ENCODE results near the gene ATP9A. TPM values are rescaled to one million over a fixed set of nuclear protein-coding genes. Genes with fewer than 3 reads are reported as not detected.
A peak's percentile ranks its signal among the peaks of the same experiment; 100 is the strongest.

Gene ATP9A
- total RNA-seq, 1 donor from 2014 or later = 18.2 TPM

DNA sequence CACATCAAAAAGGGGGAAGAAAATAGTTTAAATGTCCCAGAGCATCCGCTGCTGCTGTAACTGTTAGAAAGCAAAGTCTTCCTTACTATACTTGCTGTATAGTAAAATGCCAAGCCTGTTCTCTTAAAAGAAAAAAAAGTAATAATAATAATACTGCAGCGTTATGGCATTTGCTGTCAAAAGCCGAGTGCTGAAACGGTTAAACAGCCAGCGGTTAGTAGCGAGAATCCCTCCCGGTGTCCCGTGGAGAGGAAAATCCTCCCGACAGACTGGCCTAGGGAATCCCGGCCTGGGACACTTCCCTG is 206.2 kb downstream of the ATP9A start:
- H3K4me3 ChIP-seq = peak overlapping the region; percentile 52

DNA sequence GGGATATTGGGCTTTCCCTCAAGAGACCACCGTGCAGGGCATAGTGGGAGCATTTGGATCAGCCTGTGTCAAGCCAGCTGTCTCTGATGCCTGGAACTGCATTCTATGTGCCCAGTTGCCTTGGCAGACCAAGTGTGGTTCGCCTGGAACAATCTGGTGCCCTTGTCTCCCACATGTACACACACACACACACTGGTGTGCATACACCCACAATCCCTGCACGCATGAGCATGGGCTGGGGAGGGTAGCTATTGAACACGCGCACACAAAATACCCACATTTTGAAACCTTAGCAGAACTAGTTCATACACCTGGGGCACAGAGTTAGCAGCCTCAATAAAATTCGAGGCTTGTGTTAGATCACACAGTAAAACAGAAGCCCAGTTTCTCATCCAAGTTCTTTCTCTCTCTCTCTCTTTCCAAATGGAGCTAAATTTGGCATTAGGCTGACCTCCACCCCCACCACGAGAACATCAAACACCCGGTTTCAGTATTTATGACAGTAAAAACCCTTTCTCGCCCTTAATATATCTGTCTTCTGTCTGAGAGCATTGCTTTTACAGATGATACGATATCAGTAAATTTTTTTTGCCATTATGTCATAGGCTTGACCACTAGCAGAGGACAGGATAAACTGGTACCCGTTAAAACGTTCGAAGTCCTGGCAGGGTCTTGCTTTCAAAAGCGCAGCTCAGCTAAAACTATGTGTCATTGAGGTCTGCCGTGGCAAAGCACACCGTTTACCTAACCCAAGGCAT is 207.5 kb downstream of the ATP9A start:
- Mint-ChIP-seq H3K36me3 (no peaks in the 10 kb centered on the region), H3K4me1 (peaks cover 47% of the 10 kb centered on the region), H3K27me3 (ENCODE audit: insufficient read depth, low read depth) (peaks cover 31% of the 10 kb centered on the region), H3K9me3 (no peaks in the 10 kb centered on the region), H3K4me3 (peak overlapping the region; percentile 85), H3K27ac (no peak overlapping the region)
- peaks cover 5% of the 10 kb centered on the region for H4K20me1 ChIP-seq (ENCODE audit: low read depth)
- H3K9me3 ChIP-seq (ENCODE audit: low read depth) = no peaks in the 10 kb centered on the region
- H3K4me3 ChIP-seq = peak overlapping the region; percentile 52
- no peak for DNase-seq (ENCODE audit: low spot score)
- H3K79me2 ChIP-seq (ENCODE audit: low read depth) = no peaks in the 10 kb centered on the region
- TF ChIP-seq EZH2 (IDR thresholded peaks at IDR 0.05) = no peak
- H3K4me2 ChIP-seq = peak overlapping the region; percentile 81
- H3K9ac ChIP-seq = no peak overlapping the region
- H3K27me3 ChIP-seq = peaks cover 69% of the 10 kb centered on the region
- H3K27ac ChIP-seq = no peak overlapping the region
- H3K4me1 ChIP-seq = peaks cover 15% of the 10 kb centered on the region
- H3F3A ChIP-seq (ENCODE audit: low read depth) = peaks cover 38% of the 10 kb centered on the region
- H2AFZ ChIP-seq (replicated peaks) = no peak overlapping the region
- no peaks in the 10 kb centered on the region for H3K36me3 ChIP-seq

More for the DNA sequence above, 206.2 kb downstream of the ATP9A start:
- peaks cover 38% of the 10 kb centered on the region for H3F3A ChIP-seq (ENCODE audit: low read depth)
- no peaks in the 10 kb centered on the region for H3K36me3 ChIP-seq
- Mint-ChIP-seq H3K4me3 (peak overlapping the region; percentile 85), H3K9me3 (no peaks in the 10 kb centered on the region), H3K4me1 (peaks cover 52% of the 10 kb centered on the region), H3K27ac (no peak overlapping the region), H3K36me3 (no peaks in the 10 kb centered on the region), H3K27me3 (ENCODE audit: insufficient read depth, low read depth) (peaks cover 36% of the 10 kb centered on the region)
- peaks cover 15% of the 10 kb centered on the region for H3K4me1 ChIP-seq
- H2AFZ ChIP-seq (replicated peaks) = peak overlapping the region; percentile 83
- no peak overlapping the region for H3K27ac ChIP-seq
- peak overlapping the region; percentile 81 for H3K4me2 ChIP-seq
- peaks cover 69% of the 10 kb centered on the region for H3K27me3 ChIP-seq
- no peaks in the 10 kb centered on the region for H3K9me3 ChIP-seq (ENCODE audit: low read depth)
- no peak for TF ChIP-seq EZH2phosphoT487 (IDR thresholded peaks at IDR 0.05)
- peaks cover 5% of the 10 kb centered on the region for H4K20me1 ChIP-seq (ENCODE audit: low read depth)
- no peaks in the 10 kb centered on the region for H3K79me2 ChIP-seq (ENCODE audit: low read depth)
- no peak overlapping the region for H3K9ac ChIP-seq
- no peak for DNase-seq (ENCODE audit: low spot score)

DNA sequence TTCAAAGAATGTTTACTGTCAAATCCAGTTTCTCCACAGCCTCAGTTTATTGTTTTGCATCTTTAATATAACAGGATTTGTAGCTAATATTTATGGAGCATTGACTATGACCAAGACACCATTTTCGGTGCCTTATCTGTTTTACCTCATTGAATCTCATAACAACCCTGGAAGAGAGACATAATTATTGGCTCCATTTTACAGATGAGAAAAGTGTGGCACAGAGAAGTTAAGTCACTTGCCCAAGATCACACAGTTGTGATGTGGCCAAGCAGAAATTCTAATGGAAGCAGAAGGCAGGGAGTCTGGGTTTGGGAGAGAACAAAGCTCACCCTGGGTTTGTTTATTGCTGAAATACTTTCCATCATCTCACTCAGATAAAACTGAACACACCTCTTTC is 208.1 kb downstream of the ATP9A start:
- Histone ChIP-seq H3K9me3 (ENCODE audit: low read depth) (no peaks in the 10 kb centered on the region), H3K27ac (no peak overlapping the region), H3K4me3 (no peak overlapping the region), H3F3A (ENCODE audit: low read depth) (peaks cover 38% of the 10 kb centered on the region), H3K4me1 (peaks cover 15% of the 10 kb centered on the region), H3K79me2 (ENCODE audit: low read depth) (no peaks in the 10 kb centered on the region), H2AFZ (replicated peaks) (no peak overlapping the region), H3K9ac (no peak overlapping the region), H3K4me2 (no peak overlapping the region), H3K27me3 (peaks cover 69% of the 10 kb centered on the region), H3K36me3 (no peaks in the 10 kb centered on the region), H4K20me1 (ENCODE audit: low read depth) (peaks cover 5% of the 10 kb centered on the region)
- no peaks in the 10 kb centered on the region for H3K9me3 Mint-ChIP-seq
- TF ChIP-seq EZH2phosphoT487 (IDR thresholded peaks at IDR 0.05) = no peak
- no peak for TF ChIP-seq EZH2 (IDR thresholded peaks at IDR 0.05)
- TF ChIP-seq, protein P1, sequence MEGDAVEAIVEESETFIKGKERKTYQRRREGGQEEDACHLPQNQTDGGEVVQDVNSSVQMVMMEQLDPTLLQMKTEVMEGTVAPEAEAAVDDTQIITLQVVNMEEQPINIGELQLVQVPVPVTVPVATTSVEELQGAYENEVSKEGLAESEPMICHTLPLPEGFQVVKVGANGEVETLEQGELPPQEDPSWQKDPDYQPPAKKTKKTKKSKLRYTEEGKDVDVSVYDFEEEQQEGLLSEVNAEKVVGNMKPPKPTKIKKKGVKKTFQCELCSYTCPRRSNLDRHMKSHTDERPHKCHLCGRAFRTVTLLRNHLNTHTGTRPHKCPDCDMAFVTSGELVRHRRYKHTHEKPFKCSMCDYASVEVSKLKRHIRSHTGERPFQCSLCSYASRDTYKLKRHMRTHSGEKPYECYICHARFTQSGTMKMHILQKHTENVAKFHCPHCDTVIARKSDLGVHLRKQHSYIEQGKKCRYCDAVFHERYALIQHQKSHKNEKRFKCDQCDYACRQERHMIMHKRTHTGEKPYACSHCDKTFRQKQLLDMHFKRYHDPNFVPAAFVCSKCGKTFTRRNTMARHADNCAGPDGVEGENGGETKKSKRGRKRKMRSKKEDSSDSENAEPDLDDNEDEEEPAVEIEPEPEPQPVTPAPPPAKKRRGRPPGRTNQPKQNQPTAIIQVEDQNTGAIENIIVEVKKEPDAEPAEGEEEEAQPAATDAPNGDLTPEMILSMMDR (IDR thresholded peaks at IDR 0.05) = no peak
- H3K4me1 Mint-ChIP-seq = peaks cover 44% of the 10 kb centered on the region
- no peaks in the 10 kb centered on the region for H3K36me3 Mint-ChIP-seq
- no peak overlapping the region for H3K27ac Mint-ChIP-seq
- no peak for DNase-seq (ENCODE audit: low spot score)
- peak overlapping the region; percentile 16 for H3K4me3 Mint-ChIP-seq
- H3K27me3 Mint-ChIP-seq (ENCODE audit: insufficient read depth, low read depth) = peaks cover 30% of the 10 kb centered on the region

DNA sequence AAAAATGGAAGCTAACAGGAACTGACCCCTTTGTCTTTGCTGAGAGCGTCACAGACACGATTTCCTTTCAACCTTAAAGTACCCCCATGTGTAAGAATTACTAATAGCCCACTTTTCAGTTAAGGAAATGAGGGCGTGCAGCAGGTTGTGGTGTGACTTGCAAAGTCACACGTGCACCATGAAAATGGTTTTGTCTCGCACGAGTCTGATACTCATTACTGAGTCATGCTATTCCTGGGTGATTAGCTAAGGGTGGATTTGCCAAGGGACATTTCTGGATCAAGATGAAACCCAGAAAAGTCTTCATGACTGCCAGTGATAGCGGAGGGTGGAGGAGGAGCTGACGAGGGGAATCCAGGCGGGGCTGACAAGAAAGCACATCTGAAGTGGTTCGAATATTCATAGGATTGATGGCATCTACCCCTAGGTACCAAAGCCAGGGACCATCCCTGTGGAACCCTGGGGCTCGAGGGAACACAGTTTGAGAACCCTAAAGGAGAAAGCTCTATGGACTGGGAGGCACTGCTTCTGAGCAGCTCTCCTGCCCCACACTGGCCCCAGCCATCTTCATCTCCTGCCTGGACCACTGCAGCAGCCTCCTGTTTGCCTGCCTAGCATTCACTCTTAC is 213.5 kb downstream of the ATP9A start:
- H3K4me1 Mint-ChIP-seq = peaks cover 10% of the 10 kb centered on the region
- no peak overlapping the region for H2AFZ ChIP-seq (replicated peaks)
- no peaks in the 10 kb centered on the region for H3K9me3 Mint-ChIP-seq
- H3K9me3 ChIP-seq (ENCODE audit: low read depth) = no peaks in the 10 kb centered on the region
- H3K36me3 ChIP-seq = no peaks in the 10 kb centered on the region
- no peaks in the 10 kb centered on the region for H4K20me1 ChIP-seq (ENCODE audit: low read depth)
- H3K27ac Mint-ChIP-seq = no peak overlapping the region
- no peaks in the 10 kb centered on the region for H3K79me2 ChIP-seq (ENCODE audit: low read depth)
- peaks cover 15% of the 10 kb centered on the region for H3K27me3 ChIP-seq
- no peak overlapping the region for H3K4me3 ChIP-seq
- DNase-seq (ENCODE audit: low spot score) = no peak
- no peaks in the 10 kb centered on the region for H3F3A ChIP-seq (ENCODE audit: low read depth)
- H3K4me2 ChIP-seq = no peak overlapping the region
- H3K36me3 Mint-ChIP-seq = no peaks in the 10 kb centered on the region
- H3K27me3 Mint-ChIP-seq (ENCODE audit: insufficient read depth, low read depth) = peaks cover 10% of the 10 kb centered on the region
- no peak for TF ChIP-seq EZH2 (IDR thresholded peaks at IDR 0.05)
- TF ChIP-seq EZH2phosphoT487 (IDR thresholded peaks at IDR 0.05) = no peak
- TF ChIP-seq, protein P1 (IDR thresholded peaks at IDR 0.05) = no peak
- no peak overlapping the region for H3K9ac ChIP-seq
- no peak overlapping the region for H3K4me3 Mint-ChIP-seq
- H3K27ac ChIP-seq = no peak overlapping the region
- no peaks in the 10 kb centered on the region for H3K4me1 ChIP-seq

All from neural progenitor cell (in vitro differentiated cells).